Heart left ventricle (tissue), 16 donors: ENCODE data around the gene RELT. TPM values are rescaled to one million over a fixed set of nuclear protein-coding genes. Genes with fewer than 3 reads are reported as not detected.
A peak's percentile ranks its signal among the peaks of the same experiment; 100 is the strongest.

Experiments
- ATAC-seq, 4 donors: fragments of 200-7000 bp; cut with Tn5 transposase; one replicate each; pipeline ENCODE4 v1.9.1; 2020 to 2022; ENCODE audit warnings: moderate library complexity in 4 of 4, mild to moderate bottlenecking in 3 of 4, moderate number of reproducible peaks in 1 of 4
- DNase-seq, 5 donors: peaks; one replicate each; pipeline ENCODE4 v3.0.0-alpha.2; 2020
- H3K27ac ChIP-seq, 12 donors: fragments of 200-600 bp; sonication (generic) in 4 of 12; one replicate each; pipeline versions ENCODE4 v1.5.0 to v1.8.0; 2016 to 2022; ENCODE audit warnings: mild to moderate bottlenecking in 2 of 12
- H3K27me3 ChIP-seq, 9 donors: fragments of 200-600 bp; sonication (generic) in 2 of 9; one replicate each; pipeline versions ENCODE4 v1.5.1 to v1.8.0; 2016 to 2022; ENCODE audit warnings: mild to moderate bottlenecking in 3 of 9
- H3K36me3 ChIP-seq, 9 donors: fragments of 200-600 bp; sonication (generic) in 2 of 9; one replicate each; pipeline versions ENCODE4 v1.5.0 to v1.8.0; 2018 to 2022; ENCODE audit warnings: mild to moderate bottlenecking in 2 of 9
- H3K4me1 ChIP-seq, 12 donors: fragments of 200-600 bp; sonication (generic) in 4 of 12; one replicate each; pipeline versions ENCODE4 v1.5.0 to v1.8.0; 2016 to 2022; ENCODE audit warnings: mild to moderate bottlenecking in 3 of 12
- H3K4me3 ChIP-seq, 12 donors: fragments of 200-600 bp; sonication (generic) in 4 of 12; one replicate each; pipeline versions ENCODE4 v1.5.0 to v1.8.0; 2017 to 2022; ENCODE audit warnings: mild to moderate bottlenecking in 9 of 12, moderate library complexity in 4 of 12
- H3K9me3 ChIP-seq, 12 donors: fragments of 200-600 bp; sonication (generic) in 4 of 12; one replicate each; pipeline versions ENCODE4 v1.5.0 to v1.8.0; 2016 to 2022; ENCODE audit warnings: mild to moderate bottlenecking in 1 of 12
- POLR2A ChIP-seq, 2 donors: fragments of 450-650 bp; IDR thresholded peaks; one replicate each; pipeline ENCODE4 v1.6.1; 2017; ENCODE audit warnings: antibody characterized with exemption in 2 of 2, mild to moderate bottlenecking in 2 of 2, moderate library complexity in 2 of 2
- WGBS, 4 donors: extraction: QIAGEN DNeasy Blood & Tissue Kit in 2 of 4; methylation state at CpG; one replicate each; pipeline versions ENCODE4 v1.1.5 to v1.1.7; 2013 to 2018; 5-methylcytosine and 5-hydroxymethylcytosine counted together
- intact Hi-C, 10 donors: fragments of 100-400 bp; cut with DNase I; formaldehyde crosslinking; loops; one replicate each; pipeline versions ENCODE4 v1.11.1 to v1.14.2; 2022
- polyA plus RNA-seq, 2 donors: library from polyadenylated mRNA; stranded (reverse); fragments of 200-250 nt; gene quantifications; one replicate each; pipeline ENCODE4 v1.2.3, GENCODE V29; 2013
- total RNA-seq, 9 donors: library from RNA; depleted of rRNA in 2 of 9; stranded (reverse); fragments of >200 nt in 2 of 9; fragmentation: NEBNext Ultra II Directional in 3 of 9; extraction: Animal tissue kit (Norgen Biotek cat#: 25700) in 3 of 9; gene quantifications; one replicate each; pipeline versions ENCODE4 v1.1.0 to v1.2.4, GENCODE V29; 2016 to 2023
- TF ChIP-seq, protein P1 (sequence below), 12 donors: fragments of 200-600 bp; sonication (generic) in 4 of 12; IDR thresholded peaks; one replicate each; pipeline versions ENCODE4 v1.5.0 to v1.8.0; 2018 to 2022; ENCODE audit warnings: antibody characterized with exemption in 12 of 12, mild to moderate bottlenecking in 5 of 12
- donor health status: ischemic (EF 13 %, LVEDD 7.1; RV severe dilation, severe dysfunction).
- donor health status: healthy with polysubstance abuse.
- donor health status: DM: no; HTN: yes; CAD: no.
- donor health status: DM: no; HTN: no; CAD: no.
- donor health status: ischemic (EF 25% LVEDD 6.9; RV normal size, moderate dysfunction).
- donor health status: ischemic (EF 25% LVEDD 5.7; RV mildly dilated, moderate dysfunction).
- donor health status: healthy.
- donor health status: DM: yes; HTN: yes; CAD: no.
- donor health status: ischemic (EF 35%, LVEDD 5.7; RV mildly dilated, moderate dysfunction).
- donor health status: nonischemic (EF 11% LVEDD 7.7; RV severe dilation, severe dysfunction).
- donor health status: DM: yes; HTN: yes; CAD: no.
- donor health status: PGD.
- donor health status: ischemic (EF 29% LVEDD 5.4; RV normal size, mild dysfunction).
- donor health status: nonischemic (EF 23%, LVEDD 6.1; RV moderate dilation, normal function).

The RELT gene
- total and polyA plus RNA-seq, 11 donors: 1.0 to 13.9 (median 2.6) TPM

DNA sequence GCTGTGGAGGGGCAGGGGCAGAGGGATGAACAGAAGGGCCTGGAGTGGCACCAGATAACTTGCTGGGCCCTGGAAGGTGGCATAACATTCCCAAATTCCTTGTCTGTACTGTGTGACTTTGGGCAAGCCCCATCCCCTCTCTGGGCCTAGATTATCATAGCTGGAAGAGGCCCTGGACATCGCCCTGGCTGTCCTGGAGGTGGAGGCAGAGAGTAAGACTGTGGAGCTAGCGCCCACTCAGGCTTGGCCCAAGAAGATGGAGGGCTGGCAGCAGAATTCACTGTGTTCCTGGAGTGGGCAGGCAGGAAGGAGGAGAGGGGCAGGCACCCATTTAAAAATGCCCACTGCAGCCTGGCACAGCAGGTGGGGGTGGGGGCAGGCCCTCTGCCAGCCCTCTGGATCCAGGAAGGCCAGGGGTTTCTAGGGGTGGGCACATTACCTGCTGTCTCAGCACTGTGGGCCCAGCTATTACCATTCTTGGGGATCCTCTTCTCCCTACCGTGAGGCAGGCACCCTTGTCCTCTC lies 45.6 kb upstream of the RELT start:
- DNase-seq (no peak), ATAC-seq (peak in 2 of 4 donors; percentile 14 to 25)
- peak overlapping the region in 11 of 12 donors; percentile 39 to 81 (median 58) for H3K27ac ChIP-seq
- 45 to 69% (median 57%) methylated on average over 3 of the region's 3 CpGs for WGBS, 4 donors
- H3K9me3 ChIP-seq: no peaks in the 10 kb centered on the region
- H3K27me3 ChIP-seq: no peaks in the 10 kb centered on the region
- peaks cover 13 to 97% (median 79%) of the 10 kb centered on the region in 12 donors for H3K4me1 ChIP-seq
- intact Hi-C loops: no loop called here
- peaks cover 0 to 8% (median 0%) of the 10 kb centered on the region in 9 donors for H3K36me3 ChIP-seq
- no peak for TF ChIP-seq POLR2A (IDR thresholded peaks at IDR 0.05)
- TF ChIP-seq, protein P1, sequence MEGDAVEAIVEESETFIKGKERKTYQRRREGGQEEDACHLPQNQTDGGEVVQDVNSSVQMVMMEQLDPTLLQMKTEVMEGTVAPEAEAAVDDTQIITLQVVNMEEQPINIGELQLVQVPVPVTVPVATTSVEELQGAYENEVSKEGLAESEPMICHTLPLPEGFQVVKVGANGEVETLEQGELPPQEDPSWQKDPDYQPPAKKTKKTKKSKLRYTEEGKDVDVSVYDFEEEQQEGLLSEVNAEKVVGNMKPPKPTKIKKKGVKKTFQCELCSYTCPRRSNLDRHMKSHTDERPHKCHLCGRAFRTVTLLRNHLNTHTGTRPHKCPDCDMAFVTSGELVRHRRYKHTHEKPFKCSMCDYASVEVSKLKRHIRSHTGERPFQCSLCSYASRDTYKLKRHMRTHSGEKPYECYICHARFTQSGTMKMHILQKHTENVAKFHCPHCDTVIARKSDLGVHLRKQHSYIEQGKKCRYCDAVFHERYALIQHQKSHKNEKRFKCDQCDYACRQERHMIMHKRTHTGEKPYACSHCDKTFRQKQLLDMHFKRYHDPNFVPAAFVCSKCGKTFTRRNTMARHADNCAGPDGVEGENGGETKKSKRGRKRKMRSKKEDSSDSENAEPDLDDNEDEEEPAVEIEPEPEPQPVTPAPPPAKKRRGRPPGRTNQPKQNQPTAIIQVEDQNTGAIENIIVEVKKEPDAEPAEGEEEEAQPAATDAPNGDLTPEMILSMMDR (IDR thresholded peaks at IDR 0.05): peak in 8 of 12 donors; percentile 11 to 50 (median 34)
- H3K4me3 ChIP-seq: no peak overlapping the region

DNA sequence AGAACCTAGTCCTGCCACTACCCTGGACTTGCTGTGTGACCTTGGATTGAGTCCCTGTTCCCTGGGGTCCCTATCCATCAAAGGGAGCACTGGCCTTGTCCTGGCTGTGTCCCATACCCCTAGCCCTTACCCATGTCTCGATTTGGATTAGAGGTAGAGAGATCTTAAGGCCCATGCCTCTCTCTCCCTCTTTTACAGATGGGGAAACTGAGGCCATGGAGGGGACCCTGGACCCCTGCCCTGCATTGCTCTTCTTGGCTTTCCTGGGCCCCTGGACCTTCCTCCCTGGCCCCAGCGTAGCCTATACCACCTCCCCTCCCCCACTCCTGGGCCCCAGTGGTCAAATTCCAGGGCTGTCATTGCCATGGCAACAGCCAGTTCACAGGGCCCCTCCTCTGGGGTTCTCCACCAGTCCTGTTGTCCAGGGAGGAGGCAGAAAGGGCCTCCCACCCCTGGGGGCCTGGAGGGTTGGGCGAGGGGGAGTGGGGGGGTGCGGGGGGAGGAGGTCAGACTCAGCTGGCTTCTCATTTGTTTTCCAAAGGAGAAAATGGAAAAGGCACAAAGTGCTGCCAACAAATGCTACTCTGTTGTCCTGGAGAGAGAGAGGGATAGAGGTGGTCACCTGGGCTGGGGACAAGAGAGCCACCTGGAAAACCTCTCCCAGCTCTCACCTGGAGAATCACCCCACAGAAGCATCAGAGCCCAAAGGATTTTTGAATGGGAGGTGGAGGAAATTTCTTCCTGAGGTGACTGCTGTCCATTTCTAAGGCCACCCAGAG lies 44.9 kb upstream of the RELT start:
- 49 to 59% (median 52%) methylated on average over 4 of the region's 4 CpGs for WGBS, 4 donors
- no peaks in the 10 kb centered on the region for H3K9me3 ChIP-seq
- intact Hi-C loops: no loop called here
- H3K4me3 ChIP-seq: no peak overlapping the region
- H3K27ac ChIP-seq: peak overlapping the region in 11 of 12 donors; percentile 39 to 81 (median 58)
- H3K4me1 ChIP-seq: peaks cover 13 to 94% (median 78%) of the 10 kb centered on the region in 12 donors
- DNase-seq: peak in 3 of 5 donors; percentile 59 to 72 (median 60)
- no peak for TF ChIP-seq POLR2A (IDR thresholded peaks at IDR 0.05)
- TF ChIP-seq, protein P1 (IDR thresholded peaks at IDR 0.05): no peak
- H3K27me3 ChIP-seq: no peaks in the 10 kb centered on the region
- peaks cover 0 to 2% (median 0%) of the 10 kb centered on the region in 9 donors for H3K36me3 ChIP-seq
- no peak for ATAC-seq

GRCh38 chr11:73333173-73333572 lies 43.0 kb upstream of the RELT start:
- H3K9me3 ChIP-seq: no peaks in the 10 kb centered on the region
- H3K4me1 ChIP-seq: peaks cover 13 to 87% (median 63%) of the 10 kb centered on the region in 12 donors
- H3K27ac ChIP-seq: peak overlapping the region in 11 of 12 donors; percentile 74 to 87 (median 79)
- no peaks in the 10 kb centered on the region for H3K27me3 ChIP-seq
- ATAC-seq (no peak), DNase-seq (no peak)
- intact Hi-C loops: no loop called here
- TF ChIP-seq POLR2A (IDR thresholded peaks at IDR 0.05): no peak
- TF ChIP-seq, protein P1 (IDR thresholded peaks at IDR 0.05): no peak
- no peak overlapping the region for H3K4me3 ChIP-seq
- H3K36me3 ChIP-seq: peaks cover 0 to 5% (median 0%) of the 10 kb centered on the region in 9 donors
- WGBS, 4 donors: 77 to 83% (median 80%) methylated on average over 11 of the region's 11 CpGs
